K562 treated with DMSO at 1 percent for 4 hours (cell line): Measurements from ENCODE around the gene LTB. TPM values are rescaled to one million over a fixed set of nuclear protein-coding genes. Genes with fewer than 3 reads are reported as not detected.

Source experiments
- total RNA-seq: library from RNA; unstranded; fragments of 300-600 nt; gene quantifications from 2 replicates; pipeline ENCODE4 v1.2.3, GENCODE V29; 2022; ENCODE audit not compliant: insufficient read depth

Gene LTB, protein sequence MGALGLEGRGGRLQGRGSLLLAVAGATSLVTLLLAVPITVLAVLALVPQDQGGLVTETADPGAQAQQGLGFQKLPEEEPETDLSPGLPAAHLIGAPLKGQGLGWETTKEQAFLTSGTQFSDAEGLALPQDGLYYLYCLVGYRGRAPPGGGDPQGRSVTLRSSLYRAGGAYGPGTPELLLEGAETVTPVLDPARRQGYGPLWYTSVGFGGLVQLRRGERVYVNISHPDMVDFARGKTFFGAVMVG
- not detected in 2 replicates for total RNA-seq

DNA sequence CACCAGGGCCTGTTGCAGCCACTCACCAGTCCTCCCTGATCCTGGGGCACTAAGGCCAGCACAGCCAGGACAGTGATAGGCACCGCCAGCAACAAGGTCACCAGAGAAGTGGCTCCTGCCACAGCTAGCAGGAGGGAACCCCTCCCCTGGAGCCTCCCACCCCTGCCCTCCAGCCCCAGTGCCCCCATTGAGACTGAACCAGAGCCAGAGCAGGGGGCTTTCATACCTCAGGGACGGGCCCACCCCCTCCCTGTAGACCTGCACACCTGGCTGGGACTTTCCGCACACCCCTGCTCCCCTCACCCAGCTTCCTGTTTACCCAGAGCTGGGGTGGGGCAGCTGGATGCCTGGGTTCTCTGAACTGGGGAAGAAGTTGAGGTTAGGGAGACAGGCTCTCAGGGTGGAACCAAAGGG, at the start of gene LTB:
Gene LTB (minus strand): TSS at position 195 of the 414 bp plus-strand sequence. CDS start 7 bp downstream, at position 188.

DNA sequence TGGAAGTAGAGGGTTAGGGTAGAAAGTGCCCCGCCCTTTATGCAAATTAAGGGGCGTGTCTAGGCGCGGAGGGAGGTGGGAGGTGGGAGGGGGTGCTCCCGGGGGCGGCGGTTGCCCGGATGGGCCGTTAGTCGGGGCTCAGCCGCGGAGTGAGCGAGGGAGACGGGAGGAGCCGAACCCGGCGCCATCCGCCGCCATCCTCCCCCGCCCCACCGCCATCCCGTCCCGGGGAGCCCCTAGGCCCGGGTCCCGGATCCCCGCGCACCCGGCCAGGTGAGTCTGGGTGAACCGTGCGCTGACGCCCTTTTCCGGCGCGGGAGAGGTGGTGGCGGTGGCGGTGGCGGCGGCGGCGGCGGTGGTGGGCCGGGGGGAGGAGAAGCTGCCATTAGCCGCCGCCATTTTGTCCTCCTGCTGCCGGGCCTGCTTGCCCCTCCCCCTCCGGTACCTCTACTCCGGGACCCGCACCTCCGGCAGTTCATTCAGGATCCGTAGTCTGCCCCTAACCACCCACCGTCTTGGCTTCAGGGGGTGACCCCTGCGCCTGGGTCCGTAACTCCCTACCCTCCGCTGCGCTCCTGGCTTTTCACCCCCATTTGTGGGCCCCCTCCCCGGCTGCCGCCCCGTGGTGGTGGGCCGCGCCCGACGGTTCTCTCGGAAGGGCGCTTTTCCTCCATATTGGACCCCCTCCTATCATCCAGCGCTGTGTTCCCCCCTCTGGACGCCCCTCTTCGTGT, 38.5 kb upstream of the LTB start, which contains the start of gene PRRC2A:
Gene PRRC2A (plus strand): TSS at position 130 of the 734 bp plus-strand sequence. CDS start 2,075 bp downstream, outside the sequence.

DNA sequence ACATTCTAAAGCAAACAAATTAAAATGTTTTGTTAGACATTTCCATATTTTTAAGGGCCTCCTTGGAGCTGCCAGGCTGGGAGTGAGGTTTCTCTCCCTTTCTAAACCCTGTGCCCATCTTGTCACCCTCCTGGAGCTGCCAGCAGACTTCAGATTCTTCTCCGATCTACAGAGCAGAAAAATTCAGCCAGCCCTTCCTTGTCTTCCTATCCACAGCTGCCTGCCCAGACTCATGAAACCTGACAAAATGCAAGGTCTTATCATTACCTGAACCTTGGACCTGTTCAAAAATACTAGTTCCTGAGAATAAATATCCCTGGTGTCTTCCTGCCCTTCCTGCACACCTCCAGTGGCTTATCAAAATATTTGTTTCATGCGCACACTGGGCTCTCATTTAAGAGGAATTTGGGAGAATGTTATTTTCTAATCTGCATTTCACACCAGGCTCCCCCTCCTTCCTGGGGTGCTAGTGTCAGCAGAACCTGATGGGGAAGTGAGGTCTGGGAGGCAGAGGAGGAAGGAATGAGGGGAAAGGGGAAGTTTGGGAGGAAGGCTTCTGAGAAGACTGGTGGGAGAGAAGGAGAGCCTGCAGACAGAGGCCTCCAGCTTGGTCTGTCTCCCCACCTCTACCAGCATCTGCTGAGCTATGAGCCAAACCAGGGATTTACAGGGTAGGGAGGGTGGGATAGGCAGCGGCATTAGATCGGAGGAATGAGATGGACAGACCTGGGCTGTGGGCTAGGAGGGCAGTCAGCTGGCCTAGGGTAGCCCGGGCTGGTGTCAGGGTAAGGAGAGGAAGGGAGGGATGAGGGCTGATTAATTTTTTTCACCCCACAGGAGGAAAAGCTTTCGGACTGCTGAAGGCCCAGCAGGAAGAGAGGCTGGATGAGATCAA, 32.7 kb upstream of the LTB start, which contains the start of gene AIF1:
Gene AIF1 (plus strand): TSS at position 551 of the 895 bp plus-strand sequence. CDS start 96 bp downstream, at position 647.

DNA sequence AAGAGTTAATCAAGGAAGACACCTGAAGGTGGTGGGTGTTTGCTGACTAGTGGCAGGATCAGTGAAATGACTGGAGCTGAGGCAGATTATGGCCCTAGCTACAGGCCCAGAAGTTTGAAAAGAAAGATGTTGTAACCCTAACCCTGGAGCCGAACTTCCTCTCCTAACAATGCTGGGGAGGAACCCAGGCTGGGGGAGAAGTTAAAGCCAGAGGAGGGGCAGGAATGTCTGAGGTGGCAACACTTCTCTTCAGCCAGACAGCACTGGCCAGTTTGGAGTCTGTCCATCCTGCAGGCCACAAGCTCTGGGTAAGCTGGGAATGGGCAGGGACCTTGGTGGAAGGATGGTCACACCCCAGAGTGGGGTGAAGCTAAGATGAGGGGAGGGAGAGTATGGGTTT, 3.8 kb upstream of the LTB start, which contains the start of gene LST1:
Gene LST1 (plus strand): TSS at position 270 of the 400 bp plus-strand sequence. CDS start 1,023 bp downstream, outside the sequence.

DNA sequence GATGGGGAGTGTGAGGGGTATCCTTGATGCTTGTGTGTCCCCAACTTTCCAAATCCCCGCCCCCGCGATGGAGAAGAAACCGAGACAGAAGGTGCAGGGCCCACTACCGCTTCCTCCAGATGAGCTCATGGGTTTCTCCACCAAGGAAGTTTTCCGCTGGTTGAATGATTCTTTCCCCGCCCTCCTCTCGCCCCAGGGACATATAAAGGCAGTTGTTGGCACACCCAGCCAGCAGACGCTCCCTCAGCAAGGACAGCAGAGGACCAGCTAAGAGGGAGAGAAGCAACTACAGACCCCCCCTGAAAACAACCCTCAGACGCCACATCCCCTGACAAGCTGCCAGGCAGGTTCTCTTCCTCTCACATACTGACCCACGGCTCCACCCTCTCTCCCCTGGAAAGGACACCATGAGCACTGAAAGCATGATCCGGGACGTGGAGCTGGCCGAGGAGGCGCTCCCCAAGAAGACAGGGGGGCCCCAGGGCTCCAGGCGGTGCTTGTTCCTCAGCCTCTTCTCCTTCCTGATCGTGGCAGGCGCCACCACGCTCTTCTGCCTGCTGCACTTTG, 6.8 kb downstream of the LTB start, which contains the start of gene TNF:
Gene TNF (plus strand): TSS at position 231 of the 567 bp plus-strand sequence. CDS start 177 bp downstream, at position 408.

DNA sequence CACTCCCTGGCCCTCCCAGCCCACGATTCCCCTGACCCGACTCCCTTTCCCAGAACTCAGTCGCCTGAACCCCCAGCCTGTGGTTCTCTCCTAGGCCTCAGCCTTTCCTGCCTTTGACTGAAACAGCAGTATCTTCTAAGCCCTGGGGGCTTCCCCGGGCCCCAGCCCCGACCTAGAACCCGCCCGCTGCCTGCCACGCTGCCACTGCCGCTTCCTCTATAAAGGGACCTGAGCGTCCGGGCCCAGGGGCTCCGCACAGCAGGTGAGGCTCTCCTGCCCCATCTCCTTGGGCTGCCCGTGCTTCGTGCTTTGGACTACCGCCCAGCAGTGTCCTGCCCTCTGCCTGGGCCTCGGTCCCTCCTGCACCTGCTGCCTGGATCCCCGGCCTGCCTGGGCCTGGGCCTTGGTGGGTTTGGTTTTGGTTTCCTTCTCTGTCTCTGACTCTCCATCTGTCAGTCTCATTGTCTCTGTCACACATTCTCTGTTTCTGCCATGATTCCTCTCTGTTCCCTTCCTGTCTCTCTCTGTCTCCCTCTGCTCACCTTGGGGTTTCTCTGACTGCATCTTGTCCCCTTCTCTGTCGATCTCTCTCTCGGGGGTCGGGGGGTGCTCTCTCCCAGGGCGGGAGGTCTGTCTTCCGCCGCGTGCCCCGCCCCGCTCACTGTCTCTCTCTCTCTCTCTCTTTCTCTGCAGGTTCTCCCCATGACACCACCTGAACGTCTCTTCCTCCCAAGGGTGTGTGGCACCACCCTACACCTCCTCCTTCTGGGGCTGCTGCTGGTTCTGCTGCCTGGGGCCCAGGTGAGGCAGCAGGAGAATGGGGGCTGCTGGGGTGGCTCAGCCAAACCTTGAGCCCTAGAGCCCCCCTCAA, 9.9 kb downstream of the LTB start, which contains the start of gene LTA:
Gene LTA (plus strand): TSS at position 249 of the 871 bp plus-strand sequence. CDS start 454 bp downstream, at position 703.

DNA sequence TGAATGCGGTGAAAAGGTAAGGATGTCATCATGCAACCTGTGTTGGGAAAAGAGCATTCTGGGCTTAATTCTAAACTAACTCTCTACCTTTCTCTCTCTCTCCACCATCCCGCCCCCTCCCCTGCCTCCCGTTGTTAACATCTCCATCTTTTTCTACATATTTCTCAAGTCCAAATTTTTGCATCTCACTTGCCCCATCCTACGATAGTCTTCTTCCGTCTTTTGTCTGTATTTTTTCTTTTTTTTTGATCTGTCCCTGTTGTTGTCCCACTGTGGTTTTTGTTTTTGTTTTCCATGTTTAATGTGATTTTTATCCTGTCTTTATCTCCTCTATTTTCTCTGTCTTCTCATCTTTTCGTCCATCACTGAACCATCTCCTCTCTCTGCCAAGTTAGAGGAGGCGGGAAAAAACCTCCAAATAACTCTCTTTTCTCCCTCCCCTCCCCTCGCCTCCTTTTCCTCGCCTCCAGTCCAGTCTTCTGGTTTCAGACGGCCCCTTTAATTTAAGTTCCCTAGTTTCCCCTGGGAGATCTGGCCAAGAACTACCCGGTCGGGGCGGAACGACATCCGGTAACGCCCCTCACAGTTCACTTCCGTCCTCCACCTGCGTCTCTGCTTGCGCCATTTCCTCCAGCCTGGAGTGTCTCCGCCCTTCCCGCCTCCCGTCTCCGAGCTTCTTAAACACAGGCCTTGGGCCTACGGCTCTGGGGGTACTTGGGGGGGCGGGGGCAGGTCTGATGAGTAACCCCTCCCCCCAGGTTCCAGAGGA, 35.1 kb downstream of the LTB start, which contains the start of gene NFKBIL1:
Gene NFKBIL1 (plus strand): TSS at position 651 of the 769 bp plus-strand sequence. CDS start 87 bp downstream, at position 738.

DNA sequence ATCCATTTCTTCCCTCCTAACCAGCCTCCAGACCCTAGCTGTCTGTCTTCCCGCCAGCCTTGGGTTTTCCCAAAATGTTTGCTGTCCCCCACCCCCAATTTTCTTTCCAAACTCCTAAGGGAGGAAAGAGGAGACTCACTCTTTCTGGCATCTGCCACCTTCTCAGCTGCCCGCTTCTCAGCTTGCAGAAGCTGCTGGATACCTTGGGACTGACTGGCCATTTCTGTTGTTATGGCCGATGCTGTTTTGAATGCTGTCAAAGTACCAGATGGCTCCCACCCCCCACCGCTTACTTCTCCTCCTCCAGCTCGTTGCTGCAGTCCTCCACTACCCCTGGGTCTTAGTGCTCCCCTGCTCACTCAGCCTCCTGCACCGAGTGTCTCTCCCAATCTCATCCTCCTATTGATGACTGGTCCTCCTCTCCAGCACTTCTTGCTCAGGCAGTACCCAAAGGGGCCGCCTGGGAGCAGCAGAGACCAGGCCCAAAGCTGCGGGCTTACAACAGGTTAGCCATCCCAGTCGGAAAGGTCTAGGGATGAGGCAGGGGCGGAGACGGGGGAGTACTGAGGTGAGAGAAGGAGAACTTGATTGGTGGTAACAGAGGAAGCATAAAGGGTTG, 35.8 kb downstream of the LTB start, which contains the start of gene ATP6V1G2:
Gene ATP6V1G2 (minus strand): TSS at position 270 of the 619 bp plus-strand sequence. CDS start 49 bp downstream, at position 221.

DNA sequence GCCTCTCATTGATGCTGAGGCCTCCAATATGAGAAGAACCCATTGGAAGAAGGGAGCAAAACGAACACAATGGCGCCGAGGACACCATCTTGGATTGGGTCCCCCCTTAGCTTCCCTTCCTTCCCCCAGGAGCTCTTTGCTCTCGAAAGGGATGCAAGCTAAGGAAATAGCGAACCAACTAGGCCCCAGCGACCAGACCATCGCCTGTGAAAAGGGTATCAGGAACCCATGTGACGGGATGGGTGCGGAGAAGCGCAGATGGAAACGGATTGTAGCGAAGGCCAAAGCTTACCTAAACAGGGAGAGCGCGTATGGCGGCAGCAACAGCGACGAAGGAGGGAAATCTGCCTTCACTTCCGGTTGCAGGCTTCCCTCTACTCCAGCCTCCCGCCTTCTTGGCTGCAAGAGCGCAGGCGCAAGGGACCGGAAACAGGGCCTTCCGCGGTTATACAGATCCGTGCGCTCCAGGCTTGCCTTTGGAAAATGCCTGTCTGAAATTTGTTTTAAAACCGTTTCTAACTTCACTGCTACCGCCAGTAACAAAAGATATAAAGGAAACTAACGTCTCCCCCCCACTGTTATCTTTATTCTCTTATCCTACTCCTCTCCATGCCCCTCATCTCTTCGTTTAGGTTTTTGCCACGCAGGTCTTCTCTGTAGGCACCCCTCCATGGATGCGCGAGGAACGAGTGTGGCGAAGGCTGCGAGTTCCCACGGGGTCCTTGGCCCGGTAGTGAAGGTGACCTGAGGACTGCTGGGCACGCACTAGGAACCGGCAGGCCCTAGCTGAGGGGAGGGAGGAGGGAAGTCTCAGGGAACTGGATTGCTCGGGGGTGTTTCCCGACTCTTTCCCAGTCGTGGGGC, 40.3 kb downstream of the LTB start, which contains the start of gene DDX39B:
Gene DDX39B (minus strand): TSS at position 346 of the 864 bp plus-strand sequence. CDS start 1,471 bp downstream, outside the sequence.

Other genes with a start within 250 kb of the LTB start
- 3.0 and 3.9 TPM in 2 replicates for gene HLA-B, start 225.2 kb downstream of the LTB start, total RNA-seq
- 24.3 and 25.4 TPM in 2 replicates for gene MICA, start 178.8 kb downstream of the LTB start, total RNA-seq
- gene MICB, start 84.3 kb downstream of the LTB start, total RNA-seq, result 20.6 and 25.7 TPM in 2 replicates
- not detected in 2 replicates for gene MCCD1, start 53.5 kb downstream of the LTB start, total RNA-seq
- 175 and 204 TPM in 2 replicates for gene DDX39B, start 40.4 kb downstream of the LTB start, total RNA-seq
- gene ATP6V1G2, start 35.8 kb downstream of the LTB start, total RNA-seq, result not detected in 2 replicates
- 54.0 and 55.3 TPM in 2 replicates for gene NFKBIL1, start 34.8 kb downstream of the LTB start, total RNA-seq
- gene LTA, start 10.1 kb downstream of the LTB start, total RNA-seq, result not detected in 2 replicates
- 0.39 TPM in 1 of 2 replicates, not detected in the other for gene TNF, start 6.9 kb downstream of the LTB start, total RNA-seq
- gene LST1, start 3.9 kb upstream of the LTB start, total RNA-seq, result 8.0 and 9.8 TPM in 2 replicates
- gene NCR3, start 10.6 kb upstream of the LTB start, total RNA-seq, result 1.7 TPM in 1 of 2 replicates, not detected in the other
- 26.7 and 27.1 TPM in 2 replicates for gene AIF1, start 32.8 kb upstream of the LTB start, total RNA-seq
- gene PRRC2A, start 38.3 kb upstream of the LTB start, total RNA-seq, result 185 and 248 TPM in 2 replicates
- 380 and 409 TPM in 2 replicates for gene BAG6, start 70.2 kb upstream of the LTB start, total RNA-seq
- gene APOM, start 73.5 kb upstream of the LTB start, total RNA-seq, result 8.4 and 11.2 TPM in 2 replicates
- 17.7 and 18.6 TPM in 2 replicates for gene C6orf47, start 78.4 kb upstream of the LTB start, total RNA-seq
- gene GPANK1, start 82.6 kb upstream of the LTB start, total RNA-seq, result 23.4 and 36.8 TPM in 2 replicates
- gene CSNK2B, start 83.7 kb upstream of the LTB start, total RNA-seq, result 613 and 654 TPM in 2 replicates
- 5.0 and 12.4 TPM in 2 replicates for gene LY6G5B, start 87.6 kb upstream of the LTB start, total RNA-seq
- 3.4 TPM in 1 of 2 replicates, not detected in the other for gene LY6G5C, start 98.6 kb upstream of the LTB start, total RNA-seq
- gene ABHD16A, start 120.9 kb upstream of the LTB start, total RNA-seq, result 91.1 and 99.5 TPM in 2 replicates
- not detected in 2 replicates for gene LY6G6F, start 124.4 kb upstream of the LTB start, total RNA-seq
- not detected in 2 replicates for gene LY6G6D, start 132.9 kb upstream of the LTB start, total RNA-seq
- gene LY6G6C, start 139.3 kb upstream of the LTB start, total RNA-seq, result not detected in 2 replicates
- 0.51 TPM in 1 of 2 replicates, not detected in the other for gene MPIG6B, start 140.9 kb upstream of the LTB start, total RNA-seq
- gene DDAH2, start 146.9 kb upstream of the LTB start, total RNA-seq, result 66.8 and 75.1 TPM in 2 replicates
- gene CLIC1, start 154.1 kb upstream of the LTB start, total RNA-seq, result 1,213 and 1,370 TPM in 2 replicates
- gene MSH5, start 157.6 kb upstream of the LTB start, total RNA-seq, result 22.0 and 30.3 TPM in 2 replicates
- gene SAPCD1, start 180.2 kb upstream of the LTB start, total RNA-seq, result 2.6 and 8.2 TPM in 2 replicates
- 5.4 and 5.6 TPM in 2 replicates for gene VWA7, start 194.9 kb upstream of the LTB start, total RNA-seq
- 147 and 165 TPM in 2 replicates for gene VARS1, start 213.3 kb upstream of the LTB start, total RNA-seq
- gene LSM2, start 224.5 kb upstream of the LTB start, total RNA-seq, result 139 and 155 TPM in 2 replicates
- gene HSPA1L, start 232.9 kb upstream of the LTB start, total RNA-seq, result 2.5 and 2.8 TPM in 2 replicates
- gene HSPA1A, start 233.1 kb upstream of the LTB start, total RNA-seq, result 641 and 912 TPM in 2 replicates
- 595 and 769 TPM in 2 replicates for gene HSPA1B, start 245.3 kb upstream of the LTB start, total RNA-seq